Stomach (tissue), 9 donors: ENCODE data around the gene MCOLN1. TPM values are rescaled to one million over a fixed set of nuclear protein-coding genes. Genes with fewer than 3 reads are reported as not detected.

ENCODE experiments used
- DNase-seq, 2 donors: peaks; one replicate each; pipeline versions ENCODE4 v3.0.0 to v3.0.0-alpha.2; 2013 to 2019
- H3K27ac ChIP-seq, 5 donors: fragments of 200-600 bp in 4 of 5; sonication (generic) in 4 of 5; one replicate each; pipeline ENCODE4 v1.5.1; 2013 to 2019; ENCODE audit warnings: mild to moderate bottlenecking in 1 of 5, moderate library complexity in 1 of 5
- H3K27me3 ChIP-seq, 3 donors: fragments of 200-600 bp; sonication (generic); one replicate each; pipeline ENCODE4 v1.5.1; 2017 to 2019; ENCODE audit warnings: mixed run types in 1 of 3
- H3K36me3 ChIP-seq, 4 donors: fragments of 200-600 bp; sonication (generic); 1 replicate in 3 of 4; 2 replicates in 1 of 4; pipeline ENCODE4 v1.5.1; 2016 to 2019
- H3K4me1 ChIP-seq, 4 donors: fragments of 200-600 bp; sonication (generic); one replicate each; pipeline ENCODE4 v1.5.1; 2016 to 2019
- H3K4me3 ChIP-seq, 4 donors: fragments of 200-600 bp; sonication (generic) in 3 of 4; one replicate each; pipeline ENCODE4 v1.5.1; 2016 to 2019; ENCODE audit warnings: mild to moderate bottlenecking in 1 of 4
- H3K9me3 ChIP-seq, 4 donors: fragments of 200-600 bp; sonication (generic); one replicate each; pipeline ENCODE4 v1.5.1; 2016 to 2019
- CTCF ChIP-seq, 7 experiments: fragments of 450-650 bp in 4 of 7; fragments of 200-600 bp in 3 of 7; sonication (generic) in 3 of 7; IDR thresholded peaks; one replicate each; pipeline ENCODE4 v1.5.1; 2016 to 2019; ENCODE audit warnings: antibody characterized with exemption in 7 of 7, control low read depth in 2 of 7, mild to moderate bottlenecking in 1 of 7
- EP300 ChIP-seq: sonication (generic); formaldehyde crosslinking; IDR thresholded peaks from one replicate; pipeline ENCODE4 v1.6.1; 2017; ENCODE audit warnings: antibody characterized with exemption
- POLR2A ChIP-seq, 4 donors: fragments of 450-650 bp; IDR thresholded peaks; one replicate each; pipeline ENCODE4 v1.6.1; 2016; ENCODE audit warnings: antibody characterized with exemption in 4 of 4, control low read depth in 2 of 4, mild to moderate bottlenecking in 1 of 4, moderate library complexity in 1 of 4
- POLR2AphosphoS5 ChIP-seq, 3 donors: sonication (generic); formaldehyde crosslinking; IDR thresholded peaks; one replicate each; pipeline ENCODE4 v1.6.1; 2016; ENCODE audit warnings: antibody characterized with exemption in 3 of 3
- WGBS, 5 donors: extraction: QIAGEN DNeasy Blood & Tissue Kit in 3 of 5; methylation state at CpG; one replicate each; pipeline versions ENCODE4 v1.1.5 to v1.1.7; 2013 to 2018; 5-methylcytosine and 5-hydroxymethylcytosine counted together
- intact Hi-C: fragments of 100-400 bp; cut with DNase I; formaldehyde crosslinking; loops from one replicate; pipeline ENCODE4 v1.15.1; 2023; ENCODE audit warnings: low total_unique reads
- polyA plus RNA-seq, 3 donors: library from polyadenylated mRNA; stranded (reverse); fragments of 200-250 nt; gene quantifications; one replicate each; pipeline ENCODE4 v1.2.3, GENCODE V29; 2013
- total RNA-seq, 5 donors: library from RNA; depleted of rRNA; stranded (reverse); fragments of >200 nt; gene quantifications; one replicate each; pipeline versions ENCODE4 v1.1.0 to v1.2.3, GENCODE V29; 2014 to 2016
- donor health status: healthy with polysubstance abuse.
- donor health status: Bipolar disorder and iron deficiency.
- donor health status: healthy.

The MCOLN1 gene
- total and polyA plus RNA-seq, 8 donors = 5.1 to 56.6 (median 18.7) TPM

- DNase-seq = no peak
- Histone ChIP-seq H3K27ac (no peak overlapping the region), H3K4me3 (no peak overlapping the region), H3K27me3 (no peaks in the 10 kb centered on the region), H3K4me1 (peaks cover 3 to 23% (median 14%) of the 10 kb centered on the region in 4 donors), H3K9me3 (no peaks in the 10 kb centered on the region), H3K36me3 (peaks cover 0 to 19% (median 0%) of the 10 kb centered on the region in 4 donors)
- 74 to 82% (median 82%) methylated on average over 7 of the region's 7 CpGs for WGBS, 5 donors
- intact Hi-C loops = no loop called here
- TF ChIP-seq POLR2A (IDR thresholded peaks at IDR 0.05) = no peak
- TF ChIP-seq POLR2AphosphoS5 (IDR thresholded peaks at IDR 0.05) = no peak
- no peak for TF ChIP-seq CTCF (IDR thresholded peaks at IDR 0.05)
Observed at GRCh38 chr19:7480970-7481255, 41.5 kb upstream of the MCOLN1 start.

GRCh38 chr19:7482584-7483439, 39.6 kb upstream of the MCOLN1 start:
- DNase-seq = peak in 1 of 2 donors; percentile 80
- H3K27ac ChIP-seq = no peak overlapping the region
- intact Hi-C loops = no loop called here
- peaks cover 3 to 23% (median 15%) of the 10 kb centered on the region in 4 donors for H3K4me1 ChIP-seq
- H3K27me3 ChIP-seq = no peaks in the 10 kb centered on the region
- H3K36me3 ChIP-seq = peaks cover 0 to 19% (median 0%) of the 10 kb centered on the region in 4 donors
- no peaks in the 10 kb centered on the region for H3K9me3 ChIP-seq
- 23 to 46% (median 41%) methylated on average over 12 to 37 of the region's 37 CpGs for WGBS, 5 donors
- no peak overlapping the region for H3K4me3 ChIP-seq
- TF ChIP-seq POLR2A (IDR thresholded peaks at IDR 0.05) = no peak
- TF ChIP-seq POLR2AphosphoS5 (IDR thresholded peaks at IDR 0.05) = no peak
- TF ChIP-seq CTCF (IDR thresholded peaks at IDR 0.05) = no peak
- TF ChIP-seq EP300 = no peak

- no peaks in the 10 kb centered on the region for H3K9me3 ChIP-seq
- TF ChIP-seq EP300 (no peak), POLR2A (IDR thresholded peaks at IDR 0.05) (no peak), POLR2AphosphoS5 (IDR thresholded peaks at IDR 0.05) (no peak), CTCF (IDR thresholded peaks at IDR 0.05) (no peak)
- peaks cover 0 to 19% (median 0%) of the 10 kb centered on the region in 4 donors for H3K36me3 ChIP-seq
- intact Hi-C loops = no loop called here
- H3K27me3 ChIP-seq = no peaks in the 10 kb centered on the region
- no peak overlapping the region for H3K4me3 ChIP-seq
- H3K4me1 ChIP-seq = peaks cover 9 to 24% (median 21%) of the 10 kb centered on the region in 4 donors
- WGBS, 5 donors = 72 to 86% (median 84%) methylated on average over 17 of the region's 17 CpGs
- no peak overlapping the region for H3K27ac ChIP-seq
- DNase-seq = no peak
Observed at GRCh38 chr19:7483720-7484201, 38.7 kb upstream of the MCOLN1 start.

- DNase-seq = no peak
- intact Hi-C loops = no loop called here
- TF ChIP-seq POLR2AphosphoS5 (IDR thresholded peaks at IDR 0.05) (no peak), CTCF (IDR thresholded peaks at IDR 0.05) (no peak), POLR2A (IDR thresholded peaks at IDR 0.05) (no peak), EP300 (no peak)
- peaks cover 17 to 34% (median 30%) of the 10 kb centered on the region in 4 donors for H3K4me1 ChIP-seq
- no peaks in the 10 kb centered on the region for H3K27me3 ChIP-seq
- H3K27ac ChIP-seq = no peak overlapping the region
- H3K9me3 ChIP-seq = no peaks in the 10 kb centered on the region
- H3K36me3 ChIP-seq = peaks cover 0 to 19% (median 0%) of the 10 kb centered on the region in 4 donors
- no peak overlapping the region for H3K4me3 ChIP-seq
- 77 to 89% (median 82%) methylated on average over 2 of the region's 2 CpGs for WGBS, 5 donors
Observed at GRCh38 chr19:7486923-7487322, 35.5 kb upstream of the MCOLN1 start.
